HepG2 (cell line): Measurements from ENCODE around the gene PYGB. TPM values are rescaled to one million over a fixed set of nuclear protein-coding genes. Genes with fewer than 3 reads are reported as not detected.

ENCODE experiments used
- AKAP8 ChIP-seq: sonication (generic); formaldehyde crosslinking; IDR thresholded peaks from 2 replicates; pipeline ENCODE4 v1.5.1; 2020; ENCODE audit warnings: mild to moderate bottlenecking, missing genetic modification reagents
- ARHGAP35 ChIP-seq: sonication (generic); formaldehyde crosslinking; IDR thresholded peaks from 2 replicates; pipeline ENCODE4 v1.9.0; 2022; ENCODE audit warnings: mild to moderate bottlenecking, inconsistent platforms, moderate library complexity, missing genetic modification reagents, borderline replicate concordance
- DMAP1 ChIP-seq: IDR thresholded peaks from 2 replicates; pipeline ENCODE4 v1.6.1; 2016
- ELF1 ChIP-seq: sonication (generic); formaldehyde crosslinking; IDR thresholded peaks from 2 replicates; pipeline ENCODE4 v1.4.0; 2020; ENCODE audit warnings: missing genetic modification reagents
- ETS1 ChIP-seq: sonication (generic); formaldehyde crosslinking; IDR thresholded peaks from 2 replicates; pipeline ENCODE4 v1.4.0; 2020; ENCODE audit warnings: missing genetic modification reagents
- FLYWCH1 ChIP-seq: sonication (generic); formaldehyde crosslinking; IDR thresholded peaks from 2 replicates; pipeline ENCODE4 v1.8.1; 2023; ENCODE audit warnings: mild to moderate bottlenecking, missing genetic modification reagents
- HOMEZ ChIP-seq: IDR thresholded peaks from 2 replicates; pipeline ENCODE4 v1.6.1; 2016; ENCODE audit warnings: low read depth
- IRF1 ChIP-seq: sonication (generic); formaldehyde crosslinking; IDR thresholded peaks from 2 replicates; pipeline ENCODE4 v1.4.0; 2020; ENCODE audit warnings: low read depth, mild to moderate bottlenecking, missing genetic modification reagents
- MXD4 ChIP-seq: IDR thresholded peaks from 2 replicates; pipeline ENCODE4 v1.6.1; 2016; ENCODE audit warnings: mild to moderate bottlenecking, missing biosample characterization, missing genetic modification reagents
- NCOR1 ChIP-seq: fragments of 200-600 bp; sonication (generic); IDR thresholded peaks from 2 replicates; pipeline ENCODE4 v1.7.0; 2017; ENCODE audit warnings: antibody characterized with exemption, low read length, borderline replicate concordance
- NFIC ChIP-seq: IDR thresholded peaks from 2 replicates; pipeline ENCODE4 v1.6.1; 2012; ENCODE audit warnings: mild to moderate bottlenecking, low read length, inconsistent platforms
- PAWR ChIP-seq: sonication (generic); formaldehyde crosslinking; IDR thresholded peaks from 2 replicates; pipeline ENCODE4 v1.4.0; 2020; ENCODE audit warnings: missing genetic modification reagents, mild to moderate bottlenecking, borderline replicate concordance
- POGZ ChIP-seq: sonication (generic); formaldehyde crosslinking; IDR thresholded peaks from 2 replicates; pipeline ENCODE4 v1.4.0; 2020; ENCODE audit warnings: mild to moderate bottlenecking, missing genetic modification reagents
- SAFB2 ChIP-seq: sonication (generic); formaldehyde crosslinking; IDR thresholded peaks from 2 replicates; pipeline ENCODE4 v1.5.1; 2020; ENCODE audit warnings: missing genetic modification reagents, low read depth, mild to moderate bottlenecking, borderline replicate concordance
- THAP7 ChIP-seq: sonication (generic); formaldehyde crosslinking; IDR thresholded peaks from 2 replicates; pipeline ENCODE4 v1.8.1; 2023; ENCODE audit warnings: mild to moderate bottlenecking, missing genetic modification reagents
- ZFAT ChIP-seq: sonication (generic); formaldehyde crosslinking; conservative IDR thresholded peaks from 2 replicates; pipeline ENCODE4 v1.8.1; 2023; ENCODE audit warnings: missing genetic modification reagents, inconsistent platforms
- ZNF235 ChIP-seq: sonication (generic); formaldehyde crosslinking; IDR thresholded peaks from 2 replicates; pipeline ENCODE4 v1.8.1; 2023; ENCODE audit warnings: mild to moderate bottlenecking, missing genetic modification reagents, borderline replicate concordance
- ZNF329 ChIP-seq: sonication (generic); formaldehyde crosslinking; IDR thresholded peaks from 2 replicates; pipeline ENCODE4 v1.9.0; 2021; ENCODE audit warnings: low read depth, mild to moderate bottlenecking, missing genetic modification reagents
- ZNF740 ChIP-seq: sonication (generic); formaldehyde crosslinking; IDR thresholded peaks from 2 replicates; pipeline ENCODE4 v1.4.0; 2020; ENCODE audit warnings: missing genetic modification reagents
- ZNF777 ChIP-seq: sonication (generic); formaldehyde crosslinking; IDR thresholded peaks from 2 replicates; pipeline ENCODE4 v1.4.0; 2020; ENCODE audit warnings: missing genetic modification reagents
- polyA plus RNA-seq, 8 experiments: library from polyadenylated mRNA; depleted of rRNA in 3 of 8; stranded (reverse) in 7 of 8; unstranded in 1 of 8; fragments of >200 nt; fragmentation: Illumina TruSeq in 4 of 8; extraction: Trizol in 4 of 8; gene quantifications; 2 replicates each; pipeline versions ENCODE4 v1.2.1 to v1.2.3, GENCODE V29; 2011 to 2016; ENCODE audit warnings: low read depth in 4 of 8, missing spikeins in 1 of 8, mixed read lengths in 1 of 8; ENCODE audit not compliant: insufficient read depth in 1 of 8
- total RNA-seq, 5 experiments: library from RNA; depleted of rRNA; stranded (reverse); fragments of >200 nt; fragmentation: Illumina TruSeq; extraction: Trizol; gene quantifications; 2 replicates each; pipeline ENCODE4 v1.2.3, GENCODE V29; 2016; ENCODE audit warnings: low read depth in 1 of 5

Gene PYGB
- total and polyA plus RNA-seq, 2 of the 13 experiments (the other 11 are each of a cell fraction or from before 2014, with no cell fraction given), result 24.2 to 86.3 TPM

GRCh38 chr20:25247956-25248785 is at the start of gene PYGB (continued):
- TF ChIP-seq ETS1 (CRISPR knock-in tag) (peak; percentile 81; the same call in 1 of the 2 replicates), MXD4 (peak; percentile 87), THAP7 (CRISPR knock-in tag) (peak; percentile 81; the same call in 1 of the 2 replicates), POGZ (CRISPR knock-in tag) (no peak; the same call in none of the 2 replicates), IRF1 (CRISPR knock-in tag) (no peak; the same call in 1 of the 2 replicates), SAFB2 (CRISPR knock-in tag) (peak; percentile 98), ZNF329 (CRISPR knock-in tag) (peak; percentile 91), DMAP1 (CRISPR knock-in tag) (peak; percentile 97), HOMEZ (CRISPR knock-in tag) (peak; percentile 32; the same call in 1 of the 2 replicates), PAWR (CRISPR knock-in tag) (0 out of 2 replicates have a peak, but pooled peaks have one; percentile 96), NCOR1 (no peak), NFIC (no peak), ZNF777 (CRISPR knock-in tag) (peak; percentile 82; the same call in 1 of the 2 replicates), ARHGAP35 (peak; percentile 84; the same call in 1 of the 2 replicates), ELF1 (CRISPR knock-in tag) (peak; percentile 88), ZNF235 (peak; percentile 91), ZFAT (CRISPR knock-in tag) (no peak), FLYWCH1 (no peak), ZNF740 (CRISPR knock-in tag) (peak; percentile 62), AKAP8 (CRISPR knock-in tag) (peak; percentile 85; the same call in 1 of the 2 replicates)
